Measurements from ENCODE around the gene ICAM1. TPM values are rescaled to one million over a fixed set of nuclear protein-coding genes. Genes with fewer than 3 reads are reported as not detected.

The ICAM1 gene
- total and polyA plus RNA-seq, 2 donors (not counting 1 experiment from before 2014, with no cell fraction given), result 8.9 to 15.2 TPM

GRCh38 chr19:10295847-10296591 lies 25.1 kb downstream of the ICAM1 start:
- no peak for DNase-seq (ENCODE audit: low read depth in 2 of 2)
- H3K36me3 ChIP-seq (ENCODE audit: control insufficient read depth, insufficient read depth, low read length), result no peaks in the 10 kb centered on the region
- H3K9ac ChIP-seq (ENCODE audit: insufficient read depth, low read length), result no peak overlapping the region
- H3K4me2 ChIP-seq (ENCODE audit: extremely low read depth, insufficient read depth, low read length), result no peak overlapping the region
- no peak overlapping the region for H3K27ac ChIP-seq (ENCODE audit: insufficient read depth, low read length)
- no peak overlapping the region for H2AFZ ChIP-seq (ENCODE audit: low read length)
- peak; percentile 17 for TF ChIP-seq EZH2 (IDR thresholded peaks at IDR 0.05; ENCODE audit: low read length, missing control alignments)
- no peak for TF ChIP-seq CTCF (conservative IDR thresholded peaks at IDR 0.05 in 1 of 2, IDR thresholded peaks at IDR 0.05 in 1 of 2; ENCODE audit: low read depth in 1 of 2, low read length in 2 of 2)
- no peak overlapping the region for H3K4me3 ChIP-seq (replicated peaks in 1 of 4; ENCODE audit: control extremely low read depth in 1 of 4, insufficient read depth in 1 of 4, low read depth in 3 of 4, low read length in 4 of 4)
- peaks cover 38% of the 10 kb centered on the region for H3K27me3 ChIP-seq (ENCODE audit: control insufficient read depth, insufficient read depth, low read length)
- peaks cover 4% of the 10 kb centered on the region for H3K4me1 ChIP-seq (ENCODE audit: control insufficient read depth, extremely low read depth, insufficient read depth, low read length)
- H3K79me2 ChIP-seq (ENCODE audit: control insufficient read depth, insufficient read depth, low read length), result no peaks in the 10 kb centered on the region
- H3K9me3 ChIP-seq (ENCODE audit: control insufficient read depth, insufficient read depth, low read depth, low read length), result no peaks in the 10 kb centered on the region
- no peaks in the 10 kb centered on the region for H4K20me1 ChIP-seq (ENCODE audit: control insufficient read depth, extremely low read depth, insufficient read depth, low read length)

GRCh38 chr19:10299545-10300458 lies 28.9 kb downstream of the ICAM1 start:
- H3K4me2 ChIP-seq (ENCODE audit: extremely low read depth, insufficient read depth, low read length), result no peak overlapping the region
- no peak overlapping the region for H3K9ac ChIP-seq (ENCODE audit: insufficient read depth, low read length)
- no peaks in the 10 kb centered on the region for H4K20me1 ChIP-seq (ENCODE audit: control insufficient read depth, extremely low read depth, insufficient read depth, low read length)
- peaks cover 3% of the 10 kb centered on the region for H3K4me1 ChIP-seq (ENCODE audit: control insufficient read depth, extremely low read depth, insufficient read depth, low read length)
- H3K79me2 ChIP-seq (ENCODE audit: control insufficient read depth, insufficient read depth, low read length), result no peaks in the 10 kb centered on the region
- H3K9me3 ChIP-seq (ENCODE audit: control insufficient read depth, insufficient read depth, low read depth, low read length), result no peaks in the 10 kb centered on the region
- no peak overlapping the region for H3K4me3 ChIP-seq (replicated peaks in 1 of 4; ENCODE audit: control extremely low read depth in 1 of 4, insufficient read depth in 1 of 4, low read depth in 3 of 4, low read length in 4 of 4)
- no peak for TF ChIP-seq EZH2 (IDR thresholded peaks at IDR 0.05; ENCODE audit: low read length, missing control alignments)
- TF ChIP-seq CTCF (conservative IDR thresholded peaks at IDR 0.05 in 1 of 2, IDR thresholded peaks at IDR 0.05 in 1 of 2; ENCODE audit: low read depth in 1 of 2, low read length in 2 of 2), result no peak
- H3K27me3 ChIP-seq (ENCODE audit: control insufficient read depth, insufficient read depth, low read length), result peaks cover 11% of the 10 kb centered on the region
- H3K27ac ChIP-seq (ENCODE audit: insufficient read depth, low read length), result no peak overlapping the region
- H3K36me3 ChIP-seq (ENCODE audit: control insufficient read depth, insufficient read depth, low read length), result no peaks in the 10 kb centered on the region
- no peak overlapping the region for H2AFZ ChIP-seq (ENCODE audit: low read length)
- DNase-seq (ENCODE audit: low read depth in 2 of 2), result no peak

- TF ChIP-seq EZH2 (IDR thresholded peaks at IDR 0.05; ENCODE audit: low read length, missing control alignments) (no peak), CTCF (conservative IDR thresholded peaks at IDR 0.05 in 1 of 2, IDR thresholded peaks at IDR 0.05 in 1 of 2; ENCODE audit: low read depth in 1 of 2, low read length in 2 of 2) (no peak)
- no peak overlapping the region for H3K4me2 ChIP-seq (ENCODE audit: extremely low read depth, insufficient read depth, low read length)
Observed at GRCh38 chr19:10305139-10305806, 34.4 kb downstream of the ICAM1 start.

More at GRCh38 chr19:10305139-10305806, 34.4 kb downstream of the ICAM1 start:
- peak in 1 of 2 donors; percentile 68 for DNase-seq (ENCODE audit: low read depth in 2 of 2)
- Histone ChIP-seq H3K4me3 (replicated peaks in 1 of 4; ENCODE audit: control extremely low read depth in 1 of 4, insufficient read depth in 1 of 4, low read depth in 3 of 4, low read length in 4 of 4) (no peak overlapping the region), H3K9me3 (ENCODE audit: control insufficient read depth, insufficient read depth, low read depth, low read length) (no peaks in the 10 kb centered on the region), H3K4me1 (ENCODE audit: control insufficient read depth, extremely low read depth, insufficient read depth, low read length) (peaks cover 3% of the 10 kb centered on the region), H3K27ac (ENCODE audit: insufficient read depth, low read length) (no peak overlapping the region), H3K27me3 (ENCODE audit: control insufficient read depth, insufficient read depth, low read length) (no peaks in the 10 kb centered on the region), H3K36me3 (ENCODE audit: control insufficient read depth, insufficient read depth, low read length) (peaks cover 2% of the 10 kb centered on the region), H3K9ac (ENCODE audit: insufficient read depth, low read length) (no peak overlapping the region), H4K20me1 (ENCODE audit: control insufficient read depth, extremely low read depth, insufficient read depth, low read length) (no peaks in the 10 kb centered on the region), H2AFZ (ENCODE audit: low read length) (no peak overlapping the region), H3K79me2 (ENCODE audit: control insufficient read depth, insufficient read depth, low read length) (no peaks in the 10 kb centered on the region)

Measured in fibroblast of lung (primary cell).